ENCODE results near the gene SKAP1. TPM values are rescaled to one million over a fixed set of nuclear protein-coding genes. Genes with fewer than 3 reads are reported as not detected.
"Not testable (repeated sequence)": the region's sequence is repeated elsewhere in the genome, so short reads cannot be mapped to it uniquely, and the experiment has no call there.

Gene SKAP1
- polyA plus RNA-seq, 12 donors: 0.31 to 0.98 (median 0.48) TPM; not detected in 3

DNA sequence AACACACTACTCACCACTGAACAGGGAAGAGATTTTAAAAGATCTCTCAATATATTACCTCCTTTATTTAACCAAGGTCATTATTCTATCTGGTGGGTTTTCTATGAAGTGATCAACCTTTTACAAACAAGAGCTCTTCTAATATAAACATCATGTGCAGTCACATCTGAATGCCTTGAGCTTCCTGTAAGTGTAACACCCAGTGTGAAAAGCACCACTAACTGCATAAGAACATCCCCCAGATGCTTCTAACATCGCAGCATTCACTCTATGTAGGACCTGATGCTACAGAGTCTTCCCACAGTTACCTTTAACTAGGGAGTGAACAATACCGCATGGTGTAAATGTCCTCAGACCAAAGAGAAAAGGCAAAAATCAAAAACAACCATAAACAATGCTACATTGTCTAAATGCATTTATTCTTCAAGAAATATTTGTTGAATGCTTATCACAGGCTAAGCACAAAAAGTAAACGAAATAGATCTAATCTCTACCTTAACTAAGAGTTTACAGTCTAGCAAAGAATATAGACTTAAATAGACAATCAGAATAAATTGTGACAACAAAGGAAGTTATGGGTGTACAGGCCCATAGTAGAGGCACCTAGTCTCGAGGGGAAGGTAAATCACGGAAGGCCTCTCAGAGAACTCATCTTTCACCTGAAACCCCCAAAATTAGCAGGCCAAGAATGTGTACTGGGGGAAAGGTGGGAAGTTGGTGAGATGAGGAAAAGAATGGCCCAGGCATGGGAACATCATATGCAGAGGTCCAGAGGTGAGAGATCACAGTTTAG lies 16.2 kb downstream of the SKAP1 start:
- no peak for DNase-seq

DNA sequence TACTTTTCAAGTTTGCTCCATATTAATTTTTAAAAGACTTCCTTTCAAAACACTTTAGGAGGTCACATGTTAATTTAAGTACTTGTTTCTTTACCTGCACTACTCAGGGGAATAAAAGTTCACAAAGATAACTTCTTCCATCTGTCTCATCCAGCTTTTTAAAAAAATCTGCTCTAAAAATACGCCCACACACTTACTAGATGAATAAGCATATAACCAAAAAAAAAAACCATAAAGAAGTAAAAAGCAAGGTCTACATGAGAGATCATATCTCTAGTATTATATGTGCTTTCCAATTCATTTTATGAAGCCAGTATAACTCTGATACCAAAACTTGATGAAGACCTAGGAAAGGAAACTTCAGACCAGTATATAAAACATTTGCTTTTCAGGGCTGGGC lies 17.2 kb downstream of the SKAP1 start:
- no peak for DNase-seq

DNA sequence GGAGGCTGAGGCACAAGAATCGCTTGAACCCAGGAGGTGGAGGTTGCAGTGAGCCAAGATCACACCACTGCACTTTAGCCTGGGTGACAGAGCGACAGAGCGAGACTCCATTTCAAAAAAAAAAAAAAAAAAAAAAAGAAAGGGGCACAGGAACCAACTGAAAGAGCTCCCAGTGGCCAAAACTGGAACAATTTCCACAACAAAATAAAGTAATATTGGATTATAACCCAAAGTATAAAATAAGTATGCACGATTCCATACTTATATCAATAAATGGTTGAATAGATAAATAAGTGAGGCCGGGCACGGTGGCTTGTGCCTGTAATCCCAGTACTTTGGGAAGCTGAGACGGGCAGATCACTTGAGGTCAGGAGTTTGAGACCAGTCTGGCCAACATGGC lies 19.2 kb downstream of the SKAP1 start:
- not testable (repeated sequence) for DNase-seq

DNA sequence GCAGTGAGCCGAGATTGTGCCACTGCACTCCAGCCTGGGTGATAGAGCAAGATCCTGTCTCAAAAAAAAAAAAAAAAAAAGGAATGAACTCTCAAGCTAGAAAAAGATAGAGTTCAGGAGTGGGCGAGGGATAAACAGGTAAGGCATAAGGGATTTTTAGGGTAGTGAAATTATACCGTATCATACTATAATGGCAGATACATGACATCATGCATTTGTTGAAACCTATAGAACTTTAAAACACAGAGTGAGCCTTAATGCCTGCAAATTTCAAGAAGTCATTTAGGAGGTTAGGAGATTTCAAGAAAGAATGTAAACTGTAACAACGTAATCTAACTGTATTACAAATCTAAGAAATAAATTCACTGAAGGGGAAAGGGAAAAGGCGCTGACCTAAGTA lies 20.4 kb downstream of the SKAP1 start:
- DNase-seq: no peak

DNA sequence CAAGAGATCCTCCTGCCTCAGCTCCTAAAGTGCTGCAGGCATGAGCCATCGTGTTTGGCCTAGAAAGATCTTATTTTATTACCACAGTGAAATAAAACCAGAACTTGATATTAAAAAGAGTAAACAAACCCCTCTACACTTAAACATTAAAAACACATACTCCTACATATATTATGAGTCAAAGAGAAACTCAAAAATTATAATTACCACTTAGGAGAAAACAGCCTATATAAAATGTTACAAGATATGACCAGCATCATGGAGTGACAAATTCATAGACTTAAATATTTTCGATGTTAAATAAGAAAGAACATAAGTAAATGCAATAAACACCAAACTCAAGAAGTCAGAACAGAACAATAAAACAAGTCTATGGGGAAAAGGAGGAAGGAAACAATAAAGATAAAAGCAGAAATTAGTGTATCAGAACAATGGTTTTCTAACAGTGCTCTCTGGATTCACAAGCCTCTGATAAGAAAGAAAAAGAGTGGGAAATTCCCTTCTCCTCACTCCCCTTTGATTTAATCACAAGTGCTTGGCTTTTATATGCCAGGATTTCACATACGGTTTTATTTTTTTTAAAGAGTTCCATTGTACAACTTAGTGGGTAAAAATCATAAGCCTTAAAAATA lies 23.0 kb downstream of the SKAP1 start:
- DNase-seq: no peak

DNA sequence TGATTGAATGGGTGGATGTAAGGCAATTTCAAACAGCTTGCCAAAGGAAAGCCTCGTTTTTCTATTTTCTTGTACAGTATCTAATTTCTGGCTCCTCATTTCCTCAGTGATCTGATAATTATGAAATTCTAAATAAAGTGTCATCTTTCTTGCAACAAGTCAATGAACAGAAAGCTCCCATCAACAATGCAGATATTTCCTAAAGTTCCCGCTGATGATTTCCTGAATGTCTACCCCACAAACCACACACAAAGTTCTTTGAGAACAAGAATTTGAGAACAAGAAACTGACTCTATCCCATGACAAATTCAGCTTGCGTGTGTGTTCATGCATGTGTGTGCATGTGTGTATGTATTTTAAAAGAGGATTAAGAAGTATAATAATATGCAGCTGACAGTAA lies 35.2 kb downstream of the SKAP1 start:
- DNase-seq: no peak

DNA sequence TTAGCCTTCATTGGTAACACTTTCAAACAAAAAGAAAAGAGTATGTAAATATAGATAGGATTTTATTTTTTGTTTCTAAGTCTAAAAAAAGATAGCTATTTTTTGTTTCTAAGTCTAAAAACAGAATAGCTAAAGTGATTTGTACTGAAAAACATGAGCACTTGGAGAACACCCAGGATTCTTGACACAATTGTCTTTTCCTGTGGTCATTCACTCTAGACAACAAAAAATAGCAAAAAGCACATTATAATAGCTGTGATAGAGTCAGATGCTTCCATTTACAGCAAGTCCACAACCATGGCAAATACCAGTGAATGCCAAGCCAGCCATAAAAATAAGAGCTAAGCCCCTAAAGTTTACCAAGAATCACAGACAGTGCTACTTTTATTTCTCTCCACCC lies 36.7 kb downstream of the SKAP1 start:
- no peak for DNase-seq

DNA sequence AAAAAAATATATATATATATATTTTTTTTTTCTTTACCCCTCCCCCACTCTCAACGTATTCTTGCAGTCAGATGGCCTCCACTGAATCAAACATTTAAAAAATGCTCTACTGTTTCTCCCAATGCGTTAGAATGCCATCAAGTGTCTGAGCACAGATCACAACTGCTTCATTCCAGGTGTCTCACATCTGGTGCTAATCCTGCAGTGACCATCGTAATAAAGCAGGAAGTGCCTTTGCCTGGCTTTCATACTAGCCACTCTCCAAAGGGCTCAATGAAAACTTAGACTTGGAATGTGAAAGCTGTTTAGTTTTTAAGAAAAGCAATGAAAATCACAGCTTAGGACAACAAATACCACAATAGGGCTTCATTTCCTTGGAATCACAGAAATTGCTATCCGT lies 37.2 kb downstream of the SKAP1 start:
- DNase-seq: no peak

DNA sequence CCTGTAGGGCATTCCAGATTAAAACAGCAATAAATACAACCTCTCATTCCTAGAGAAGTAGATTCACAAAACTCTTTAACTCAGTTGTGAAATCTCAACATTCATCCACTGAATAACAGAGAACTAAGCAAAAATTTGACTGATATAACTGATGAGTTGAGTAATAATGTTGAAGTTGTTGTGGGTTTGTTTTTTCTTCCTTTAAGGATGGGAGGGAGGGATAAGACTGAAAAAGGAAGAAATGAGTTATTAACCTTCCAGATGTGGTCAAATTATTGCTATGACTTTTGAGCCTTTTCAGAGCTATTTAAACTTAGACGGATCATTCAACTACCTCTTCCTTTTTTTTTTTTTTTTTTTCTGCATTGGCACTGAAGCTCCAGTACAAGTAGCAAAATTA lies 38.6 kb downstream of the SKAP1 start:
- DNase-seq: no peak

DNA sequence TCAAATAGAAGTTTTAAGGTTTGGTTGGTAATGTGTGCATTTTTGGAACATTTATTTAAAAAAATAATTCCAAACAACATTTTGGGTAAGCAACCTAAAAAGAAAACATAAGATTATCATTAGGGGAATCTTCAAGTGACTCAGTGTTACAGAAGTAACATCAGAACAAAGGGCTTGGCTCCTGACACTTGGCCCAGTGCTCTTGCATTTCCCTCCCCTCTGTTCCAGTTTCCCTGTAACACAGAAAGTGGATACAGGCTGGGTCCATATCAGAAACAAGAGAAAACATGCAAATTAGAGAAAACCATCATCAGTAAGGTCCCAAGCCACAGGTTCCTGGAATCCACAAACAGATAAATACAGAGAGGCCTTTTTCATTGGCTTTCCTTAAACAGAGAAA lies 40.1 kb downstream of the SKAP1 start:
- DNase-seq: no peak

DNA sequence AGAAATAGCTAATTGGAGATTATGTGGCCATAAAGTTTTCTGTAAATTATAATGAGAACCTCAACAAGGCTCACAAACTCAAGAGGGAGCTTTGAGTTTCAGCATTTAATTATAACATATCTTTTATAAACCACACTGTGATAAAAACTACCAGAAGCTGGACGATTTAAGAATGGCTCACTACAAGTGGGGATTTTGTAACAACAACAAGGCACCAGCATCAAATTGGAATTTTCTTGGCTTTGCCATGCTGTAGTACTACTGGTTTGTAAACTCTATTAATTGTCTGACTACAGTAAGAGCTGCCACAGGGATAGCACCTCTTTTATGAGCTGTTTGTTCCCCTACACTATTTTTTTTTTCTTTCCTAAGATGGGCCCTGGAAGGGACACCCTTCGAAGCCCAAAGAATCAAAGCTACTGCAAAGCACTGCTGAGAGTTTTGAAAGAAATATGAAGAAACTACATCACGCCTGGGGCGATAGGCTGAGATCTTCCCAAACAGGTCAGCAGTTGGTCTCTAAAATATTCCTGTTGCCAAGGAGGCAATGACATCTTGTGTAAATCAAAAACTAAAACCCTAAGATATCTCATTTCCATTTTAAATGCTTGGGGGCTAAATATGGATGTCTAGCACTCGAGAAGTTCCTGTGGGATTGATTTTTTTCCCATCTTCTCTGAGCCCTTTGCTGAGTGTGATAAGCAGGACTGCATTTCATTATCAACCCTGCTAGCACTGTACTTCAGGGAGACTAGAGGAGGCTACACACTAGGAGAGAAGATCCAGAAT lies 40.9 kb downstream of the SKAP1 start:
- no peak for DNase-seq

DNA sequence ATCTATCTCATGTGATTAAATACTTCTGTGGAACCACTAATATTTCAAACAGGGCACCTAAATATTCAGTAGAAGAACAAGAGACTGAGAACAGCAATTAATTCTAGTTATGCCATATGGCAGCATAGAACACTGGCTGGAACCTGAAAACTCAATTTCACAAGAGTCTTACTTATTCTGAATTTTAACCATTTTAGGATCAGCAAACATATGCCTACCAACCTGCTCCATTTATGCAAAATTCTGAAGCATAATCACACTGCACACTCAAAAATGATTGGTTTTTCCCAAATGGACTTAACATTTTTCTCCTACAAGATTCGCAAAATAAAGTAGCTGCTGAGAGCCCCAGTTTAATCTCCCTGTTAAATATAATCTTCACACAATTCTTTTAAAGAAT lies 43.2 kb downstream of the SKAP1 start:
- no peak for DNase-seq

DNA sequence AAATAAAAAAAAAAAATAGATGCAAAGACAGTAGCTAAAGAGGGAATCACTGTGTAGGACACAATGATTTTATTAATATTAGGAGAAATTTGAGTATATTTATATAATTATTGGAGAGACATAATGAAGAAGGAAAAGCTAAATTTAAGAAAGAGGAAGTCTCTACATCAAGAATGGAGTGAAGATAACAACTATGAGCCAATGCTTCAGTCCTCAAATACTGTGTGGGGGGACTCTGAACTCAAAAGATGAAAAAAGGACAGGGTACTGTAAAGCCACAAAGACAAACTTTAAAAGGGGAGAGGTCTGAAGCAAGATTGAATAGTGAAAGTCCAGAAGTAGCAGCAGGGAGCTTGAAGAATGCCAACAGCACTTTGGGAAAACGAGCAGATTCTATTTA lies 44.7 kb downstream of the SKAP1 start:
- DNase-seq: no peak

DNA sequence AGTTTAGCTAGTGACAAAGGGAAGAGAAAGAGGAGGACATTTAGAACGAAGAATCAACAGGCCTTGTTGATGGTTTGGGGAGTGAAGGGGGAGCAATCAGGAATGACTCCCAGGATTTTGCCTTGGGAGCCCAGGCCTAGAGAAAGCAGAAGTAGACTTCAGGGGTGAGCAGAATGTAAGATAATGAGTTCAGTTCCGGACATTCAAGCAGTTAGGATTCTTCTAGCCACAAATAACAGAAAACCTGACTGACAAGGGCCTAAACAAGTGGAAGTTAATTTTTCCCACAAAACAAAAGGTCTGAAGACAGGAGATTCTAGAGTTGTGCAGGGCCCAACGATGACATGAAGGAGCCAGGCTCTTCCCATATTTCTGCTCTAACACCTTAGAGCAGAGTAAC lies 45.9 kb downstream of the SKAP1 start:
- no peak for DNase-seq

DNA sequence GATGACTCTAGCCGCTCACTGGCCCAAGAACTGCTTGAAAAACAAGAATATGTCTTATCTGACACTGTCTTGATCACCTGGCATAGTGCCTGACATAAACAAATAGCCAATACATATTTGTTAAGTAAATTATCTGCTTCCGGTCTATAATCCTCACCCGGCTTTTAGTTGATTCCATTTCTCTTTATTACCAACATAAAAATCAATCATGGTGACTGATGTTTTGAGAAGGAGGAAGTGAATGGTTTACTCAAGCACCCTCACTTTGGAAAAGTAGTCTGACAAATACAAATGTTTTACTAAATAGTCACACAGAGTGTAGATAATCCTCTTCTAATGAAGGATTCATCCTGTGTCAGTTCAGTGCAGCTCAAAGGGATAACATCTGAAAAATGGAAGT lies 47.0 kb downstream of the SKAP1 start:
- no peak for DNase-seq

DNA sequence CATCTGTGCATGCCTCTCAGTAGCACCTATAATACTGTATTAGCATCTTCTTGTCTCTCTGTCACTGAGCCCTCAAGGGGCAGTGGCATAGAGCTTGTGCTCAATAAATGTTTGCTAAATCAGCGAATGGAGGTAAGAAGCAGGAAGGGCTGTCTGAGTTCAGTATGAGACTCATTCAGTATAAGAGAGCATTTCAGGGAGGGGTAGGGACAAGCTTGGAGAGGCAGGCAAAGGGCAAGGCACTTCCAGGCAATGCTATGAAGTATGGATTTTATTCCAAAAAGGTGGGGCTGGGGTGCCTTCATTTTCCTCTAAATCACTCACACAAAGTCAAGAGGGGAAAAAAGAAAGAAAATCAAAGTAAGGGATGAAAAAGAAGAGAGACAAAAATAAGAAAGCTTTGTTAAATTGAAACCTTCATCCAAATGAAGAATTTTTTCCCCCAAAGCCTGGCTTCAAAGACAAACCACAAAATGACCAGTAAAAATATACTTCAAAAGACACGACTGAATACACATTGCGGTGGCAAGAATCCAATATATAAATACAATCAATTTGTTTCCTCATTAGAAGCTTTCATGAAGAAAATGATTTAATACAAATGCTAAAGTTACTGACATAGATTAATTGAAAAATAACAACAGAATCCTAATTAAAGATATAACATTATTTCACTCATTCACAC lies 51.2 kb downstream of the SKAP1 start:
- no peak for DNase-seq

DNA sequence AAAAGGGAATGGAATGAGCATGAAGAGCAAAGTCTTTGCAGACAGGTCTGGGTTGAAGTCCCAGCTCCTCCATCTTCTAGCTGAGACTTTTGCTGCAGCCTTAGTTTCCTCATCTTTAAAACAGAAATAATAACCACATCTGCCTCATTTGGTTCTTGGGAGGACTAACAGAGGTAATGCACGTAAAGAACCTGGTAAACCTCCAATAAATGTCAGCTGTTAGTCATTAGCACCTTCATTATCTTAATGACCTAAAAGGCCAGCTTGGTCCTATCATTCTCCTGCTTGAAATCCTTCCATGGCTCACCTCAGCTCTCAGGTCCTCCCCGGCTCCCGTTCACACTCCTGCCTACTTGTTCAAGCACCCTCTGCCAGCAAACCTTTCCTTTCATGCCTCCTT lies 51.8 kb downstream of the SKAP1 start:
- DNase-seq: no peak

DNA sequence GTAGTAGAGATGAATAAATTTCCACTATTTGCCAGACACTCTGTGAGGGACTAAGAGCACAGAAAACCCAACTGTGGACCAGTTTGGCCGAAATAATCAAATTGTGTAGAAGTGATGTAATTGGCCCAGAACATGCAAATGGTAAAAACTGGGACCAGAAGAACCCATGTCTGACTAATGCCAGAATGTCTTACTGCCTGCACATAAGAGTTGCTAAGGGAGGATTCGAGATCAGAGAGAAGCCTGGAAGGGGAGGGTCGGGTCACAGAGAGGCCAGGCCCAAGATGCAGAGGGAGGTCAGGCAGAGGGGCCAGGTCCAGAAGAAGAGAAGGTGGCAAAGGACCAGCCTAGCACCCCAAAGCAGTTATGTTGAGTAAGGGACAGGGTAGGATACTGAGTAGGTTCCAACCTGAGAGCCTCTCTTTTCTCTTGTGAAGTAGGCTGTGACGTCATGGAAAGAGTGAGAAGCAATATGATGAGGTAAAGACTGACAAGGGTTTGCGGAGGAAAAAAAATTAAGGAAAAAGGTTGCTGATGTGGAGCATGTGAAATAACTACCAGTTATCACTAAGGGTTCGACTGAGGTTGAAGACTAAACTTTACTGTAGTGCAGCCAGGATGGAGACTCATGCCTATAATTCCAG lies 53.2 kb downstream of the SKAP1 start:
- DNase-seq: no peak

DNA sequence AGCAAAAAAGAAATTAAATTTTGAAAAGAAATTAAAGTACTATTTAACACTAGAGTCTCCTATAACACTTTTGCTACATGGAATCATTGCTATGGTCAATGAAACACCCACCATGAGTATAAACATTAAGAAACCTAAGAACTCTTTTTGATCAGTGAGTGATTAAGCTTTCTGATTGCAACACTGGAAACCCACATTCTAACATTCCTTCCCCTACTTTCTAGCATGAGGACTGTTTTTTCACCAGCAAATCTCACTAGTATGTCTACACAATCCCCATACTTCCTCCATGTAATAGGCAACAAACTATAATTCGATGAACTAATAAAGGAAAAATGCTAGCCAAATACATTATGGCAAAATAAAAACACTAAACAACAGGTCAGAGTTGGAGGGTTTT lies 54.7 kb downstream of the SKAP1 start:
- no peak for DNase-seq

DNA sequence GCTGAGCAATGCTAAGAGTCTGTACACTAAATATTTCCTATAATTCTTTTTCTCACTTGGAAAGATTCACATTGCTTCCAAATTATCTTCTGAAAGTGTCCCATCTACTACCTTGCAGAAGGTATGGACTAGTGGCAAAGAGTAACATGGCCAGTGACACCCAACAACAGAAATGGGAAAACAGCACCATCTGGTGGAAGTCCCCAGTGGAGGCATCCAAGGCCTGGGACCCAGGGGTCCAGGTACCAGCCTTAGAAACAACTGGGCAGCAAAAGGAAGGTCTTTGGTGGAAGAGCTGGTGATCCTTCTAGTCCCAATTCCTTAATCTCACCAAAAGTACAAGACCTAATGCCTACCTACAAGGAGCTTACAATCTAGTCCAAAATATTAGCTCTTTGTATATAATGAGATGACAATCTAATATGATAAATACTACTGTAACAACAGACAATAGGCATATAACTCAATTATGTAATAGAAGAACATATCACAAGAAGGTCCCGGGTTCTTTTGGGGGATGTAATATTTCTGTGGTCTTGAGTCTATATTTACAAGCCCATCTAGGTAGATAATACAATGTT lies 55.3 kb downstream of the SKAP1 start:
- no peak for DNase-seq

DNA sequence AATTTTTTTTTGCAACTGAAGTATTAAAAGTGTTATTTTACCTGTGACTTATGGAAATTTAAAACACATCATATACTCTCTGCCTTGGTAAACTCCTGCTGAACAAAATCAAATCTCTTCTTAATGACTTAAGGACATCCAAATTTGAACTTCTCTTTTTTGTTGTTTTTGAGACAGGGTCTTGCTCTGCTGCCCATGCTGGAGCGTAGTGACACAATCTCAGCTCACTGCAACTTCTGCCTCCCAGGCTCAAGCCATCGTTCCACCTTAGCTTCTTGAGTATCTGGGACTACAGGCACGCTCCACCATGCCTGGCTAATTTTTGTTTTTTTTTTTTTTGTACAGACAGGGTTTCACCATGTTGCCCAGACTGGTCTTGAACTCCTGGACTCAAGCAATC lies 56.1 kb downstream of the SKAP1 start:
- no peak for DNase-seq
